Adipocyte (in vitro differentiated cells): Measurements from ENCODE around the gene TMEM183A.

ENCODE experiments used
- DNase-seq: peaks from one replicate; pipeline ENCODE4 v3.0.0-alpha.2; 2015; ENCODE audit warnings: low read depth
- H3K27me3 ChIP-seq: replicated peaks from 2 replicates; pipeline ENCODE4 v1.7.0; 2013; ENCODE audit warnings: mild to moderate bottlenecking, low read length, moderate library complexity; ENCODE audit not compliant: control insufficient read depth, insufficient read depth
- H3K36me3 ChIP-seq: 2 replicates; pipeline ENCODE4 v1.7.0; 2013; ENCODE audit warnings: low read length, mild to moderate bottlenecking, moderate library complexity; ENCODE audit not compliant: control insufficient read depth, insufficient read depth, severe bottlenecking
- H3K4me1 ChIP-seq: 2 replicates; pipeline ENCODE4 v1.7.0; 2013; ENCODE audit warnings: mild to moderate bottlenecking, low read length, moderate library complexity; ENCODE audit not compliant: control insufficient read depth, insufficient read depth
- H3K4me3 ChIP-seq: 2 replicates; pipeline ENCODE4 v1.7.0; 2013; ENCODE audit warnings: mild to moderate bottlenecking, low read length, moderate library complexity
- H3K9ac ChIP-seq: 2 replicates; pipeline ENCODE4 v1.7.0; 2013; ENCODE audit warnings: mild to moderate bottlenecking, low read length, moderate library complexity
- H3K9me3 ChIP-seq: 2 replicates; pipeline ENCODE4 v1.7.0; 2013; ENCODE audit warnings: mild to moderate bottlenecking, low read length, moderate library complexity; ENCODE audit not compliant: control insufficient read depth

Gene TMEM183A

GRCh38 chr1:203050826-203051225 is 43.7 kb downstream of the TMEM183A start:
- DNase-seq: no peak
- Histone ChIP-seq H3K36me3 (no peaks in the 10 kb centered on the region), H3K9me3 (no peaks in the 10 kb centered on the region), H3K27me3 (peaks cover 4% of the 10 kb centered on the region), H3K4me3 (no peak overlapping the region), H3K4me1 (peaks cover 17% of the 10 kb centered on the region), H3K9ac (no peak overlapping the region)

GRCh38 chr1:203051841-203052324 is 44.7 kb downstream of the TMEM183A start:
- peaks cover 8% of the 10 kb centered on the region for H3K4me1 ChIP-seq
- no peak for DNase-seq
- peaks cover 4% of the 10 kb centered on the region for H3K27me3 ChIP-seq
- no peak overlapping the region for H3K4me3 ChIP-seq
- H3K36me3 ChIP-seq: no peaks in the 10 kb centered on the region
- no peaks in the 10 kb centered on the region for H3K9me3 ChIP-seq
- H3K9ac ChIP-seq: no peak overlapping the region

GRCh38 chr1:203052601-203053000 is 45.4 kb downstream of the TMEM183A start:
- DNase-seq: no peak
- Histone ChIP-seq H3K4me3 (no peak overlapping the region), H3K4me1 (peaks cover under 1% of the 10 kb centered on the region), H3K9me3 (no peaks in the 10 kb centered on the region), H3K9ac (no peak overlapping the region), H3K27me3 (peaks cover 7% of the 10 kb centered on the region), H3K36me3 (no peaks in the 10 kb centered on the region)

- H3K27me3 ChIP-seq: peaks cover 16% of the 10 kb centered on the region
- no peaks in the 10 kb centered on the region for H3K36me3 ChIP-seq
- DNase-seq: no peak
- H3K9me3 ChIP-seq: no peaks in the 10 kb centered on the region
- H3K9ac ChIP-seq: no peak overlapping the region
- H3K4me3 ChIP-seq: no peak overlapping the region
- peaks cover 3% of the 10 kb centered on the region for H3K4me1 ChIP-seq
These were observed 47.0 kb downstream of the TMEM183A start for GRCh38 chr1:203054184-203054583.

GRCh38 chr1:203054642-203055041 is 47.5 kb downstream of the TMEM183A start:
- Histone ChIP-seq H3K9ac (no peak overlapping the region), H3K36me3 (no peaks in the 10 kb centered on the region), H3K27me3 (peaks cover 16% of the 10 kb centered on the region), H3K4me1 (peaks cover 3% of the 10 kb centered on the region), H3K4me3 (no peak overlapping the region), H3K9me3 (no peaks in the 10 kb centered on the region)
- DNase-seq: no peak

GRCh38 chr1:203055161-203055799 is 48.1 kb downstream of the TMEM183A start:
- Histone ChIP-seq H3K9me3 (no peaks in the 10 kb centered on the region), H3K4me1 (peaks cover 3% of the 10 kb centered on the region), H3K27me3 (peaks cover 16% of the 10 kb centered on the region), H3K4me3 (no peak overlapping the region), H3K36me3 (no peaks in the 10 kb centered on the region), H3K9ac (no peak overlapping the region)
- DNase-seq: no peak

- Histone ChIP-seq H3K36me3 (no peaks in the 10 kb centered on the region), H3K9me3 (no peaks in the 10 kb centered on the region), H3K4me3 (no peak overlapping the region), H3K4me1 (peaks cover 3% of the 10 kb centered on the region), H3K9ac (no peak overlapping the region), H3K27me3 (peaks cover 16% of the 10 kb centered on the region)
- DNase-seq: no peak
These were observed 48.8 kb downstream of the TMEM183A start for GRCh38 chr1:203056012-203056411.

GRCh38 chr1:203056516-203056915 is 49.3 kb downstream of the TMEM183A start:
- peaks cover 3% of the 10 kb centered on the region for H3K4me1 ChIP-seq
- no peak overlapping the region for H3K9ac ChIP-seq
- H3K36me3 ChIP-seq: no peaks in the 10 kb centered on the region
- no peak overlapping the region for H3K4me3 ChIP-seq
- H3K27me3 ChIP-seq: peaks cover 14% of the 10 kb centered on the region
- H3K9me3 ChIP-seq: no peaks in the 10 kb centered on the region
- no peak for DNase-seq

GRCh38 chr1:203057911-203058675 is 50.9 kb downstream of the TMEM183A start:
- H3K36me3 ChIP-seq: no peaks in the 10 kb centered on the region
- peaks cover 3% of the 10 kb centered on the region for H3K4me1 ChIP-seq
- H3K9ac ChIP-seq: no peak overlapping the region
- DNase-seq: peak; percentile 88
- no peaks in the 10 kb centered on the region for H3K9me3 ChIP-seq
- H3K27me3 ChIP-seq: peaks cover 12% of the 10 kb centered on the region
- no peak overlapping the region for H3K4me3 ChIP-seq

- Histone ChIP-seq H3K4me3 (no peak overlapping the region), H3K9me3 (no peaks in the 10 kb centered on the region), H3K4me1 (peaks cover 3% of the 10 kb centered on the region), H3K27me3 (peaks cover 12% of the 10 kb centered on the region), H3K36me3 (no peaks in the 10 kb centered on the region), H3K9ac (no peak overlapping the region)
- no peak for DNase-seq
These were observed 51.4 kb downstream of the TMEM183A start for GRCh38 chr1:203058676-203058935.

GRCh38 chr1:203059485-203059884 is 52.3 kb downstream of the TMEM183A start:
- Histone ChIP-seq H3K4me1 (peaks cover 3% of the 10 kb centered on the region), H3K36me3 (no peaks in the 10 kb centered on the region)

More at GRCh38 chr1:203059485-203059884, 52.3 kb downstream of the TMEM183A start:
- H3K27me3 ChIP-seq: peaks cover 12% of the 10 kb centered on the region
- H3K9me3 ChIP-seq: no peaks in the 10 kb centered on the region
- no peak overlapping the region for H3K4me3 ChIP-seq
- DNase-seq: no peak
- H3K9ac ChIP-seq: no peak overlapping the region
